GM23338 (cell line): ENCODE measurements around the gene EEF1E1.

Experiments used
- CREB1 ChIP-seq: fragments of 250-450 bp; sonication (Bioruptor Pico); IDR thresholded peaks from 2 replicates; pipeline ENCODE4 v1.5.0; 2020; ENCODE audit warnings: low read depth, mild to moderate bottlenecking, moderate library complexity
- EZH2 ChIP-seq: fragments of 200-600 bp; sonication (generic); IDR thresholded peaks from one replicate; pipeline ENCODE4 v1.8.0; 2017; ENCODE audit warnings: antibody characterized with exemption, mild to moderate bottlenecking, low read depth; ENCODE audit not compliant: unreplicated experiment
- EZH2phosphoT487 ChIP-seq: fragments of 200-600 bp; sonication (generic); IDR thresholded peaks from one replicate; pipeline ENCODE4 v1.8.1; 2018; ENCODE audit warnings: antibody characterized with exemption; ENCODE audit not compliant: unreplicated experiment
- JUNB ChIP-seq: IDR thresholded peaks from one replicate; pipeline ENCODE4 v1.6.1; 2016; ENCODE audit warnings: antibody characterized with exemption; ENCODE audit not compliant: unreplicated experiment
- NANOG ChIP-seq: IDR thresholded peaks from 2 replicates; pipeline ENCODE4 v1.6.1; 2016; ENCODE audit warnings: antibody characterized with exemption, borderline replicate concordance
- POLR2AphosphoS5 ChIP-seq: IDR thresholded peaks from 2 replicates; pipeline ENCODE4 v1.6.1; 2016; ENCODE audit warnings: antibody characterized with exemption, low read depth
- STAT1 ChIP-seq: IDR thresholded peaks from one replicate; pipeline ENCODE4 v1.6.1; 2016; ENCODE audit warnings: antibody characterized with exemption; ENCODE audit not compliant: unreplicated experiment
- ZNF114 ChIP-seq: fragments of 250-450 bp; sonication (Bioruptor Pico); IDR thresholded peaks from 2 replicates; pipeline ENCODE4 v1.5.0; 2020; ENCODE audit warnings: mild to moderate bottlenecking, moderate library complexity
- ZNF331 ChIP-seq: fragments of 250-450 bp; sonication (Bioruptor Pico); IDR thresholded peaks from 2 replicates; pipeline ENCODE4 v1.5.0; 2020; ENCODE audit warnings: low read depth, mild to moderate bottlenecking, moderate library complexity
- TF ChIP-seq, protein P1 (sequence below), 2 experiments: fragments of 200-600 bp in 1 of 2; sonication (generic) in 1 of 2; conservative IDR thresholded peaks; 2 replicates each; pipeline versions ENCODE4 v1.5.1 to v1.6.1; 2016 to 2017; ENCODE audit warnings: antibody characterized with exemption in 2 of 2, low read depth in 2 of 2, mild to moderate bottlenecking in 2 of 2, moderate library complexity in 1 of 2
- TF ChIP-seq, protein P2 (sequence below): IDR thresholded peaks from one replicate; pipeline ENCODE4 v1.6.1; 2018; ENCODE audit warnings: antibody characterized with exemption; ENCODE audit not compliant: unreplicated experiment
- TF ChIP-seq, protein P3 (sequence below): IDR thresholded peaks from 2 replicates; pipeline ENCODE4 v1.6.1; 2016; ENCODE audit warnings: antibody characterized with exemption
- TF ChIP-seq, protein P4 (sequence below): fragments of 250-450 bp; sonication (Bioruptor Pico); IDR thresholded peaks from 2 replicates; pipeline ENCODE4 v1.5.0; 2020; ENCODE audit warnings: mild to moderate bottlenecking, moderate library complexity

DNA sequence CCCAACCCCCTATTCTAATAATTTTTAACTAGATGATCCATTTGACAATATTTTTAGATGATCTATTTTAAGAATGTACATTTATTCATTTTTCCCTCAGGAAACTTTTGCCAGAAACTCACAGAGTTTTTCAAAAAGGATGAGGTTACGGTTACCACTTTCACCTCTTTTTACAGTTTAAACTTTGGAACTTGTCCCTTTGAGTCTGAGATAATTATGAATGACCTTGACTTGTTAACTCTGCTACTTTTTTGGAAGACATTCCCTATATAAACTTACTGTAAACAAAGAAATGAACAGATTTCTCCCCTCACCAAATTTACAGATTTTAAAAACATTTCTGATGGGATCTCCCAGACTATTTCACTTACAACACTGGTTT is 19.8 kb downstream of the EEF1E1 start:
- TF ChIP-seq, protein P1, sequence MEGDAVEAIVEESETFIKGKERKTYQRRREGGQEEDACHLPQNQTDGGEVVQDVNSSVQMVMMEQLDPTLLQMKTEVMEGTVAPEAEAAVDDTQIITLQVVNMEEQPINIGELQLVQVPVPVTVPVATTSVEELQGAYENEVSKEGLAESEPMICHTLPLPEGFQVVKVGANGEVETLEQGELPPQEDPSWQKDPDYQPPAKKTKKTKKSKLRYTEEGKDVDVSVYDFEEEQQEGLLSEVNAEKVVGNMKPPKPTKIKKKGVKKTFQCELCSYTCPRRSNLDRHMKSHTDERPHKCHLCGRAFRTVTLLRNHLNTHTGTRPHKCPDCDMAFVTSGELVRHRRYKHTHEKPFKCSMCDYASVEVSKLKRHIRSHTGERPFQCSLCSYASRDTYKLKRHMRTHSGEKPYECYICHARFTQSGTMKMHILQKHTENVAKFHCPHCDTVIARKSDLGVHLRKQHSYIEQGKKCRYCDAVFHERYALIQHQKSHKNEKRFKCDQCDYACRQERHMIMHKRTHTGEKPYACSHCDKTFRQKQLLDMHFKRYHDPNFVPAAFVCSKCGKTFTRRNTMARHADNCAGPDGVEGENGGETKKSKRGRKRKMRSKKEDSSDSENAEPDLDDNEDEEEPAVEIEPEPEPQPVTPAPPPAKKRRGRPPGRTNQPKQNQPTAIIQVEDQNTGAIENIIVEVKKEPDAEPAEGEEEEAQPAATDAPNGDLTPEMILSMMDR (conservative IDR thresholded peaks at IDR 0.05; ENCODE audit: low read depth in 2 of 2) = no peak
- no peak for TF ChIP-seq EZH2
- no peak for TF ChIP-seq JUNB
- no peak for TF ChIP-seq EZH2phosphoT487
- TF ChIP-seq, protein P2, sequence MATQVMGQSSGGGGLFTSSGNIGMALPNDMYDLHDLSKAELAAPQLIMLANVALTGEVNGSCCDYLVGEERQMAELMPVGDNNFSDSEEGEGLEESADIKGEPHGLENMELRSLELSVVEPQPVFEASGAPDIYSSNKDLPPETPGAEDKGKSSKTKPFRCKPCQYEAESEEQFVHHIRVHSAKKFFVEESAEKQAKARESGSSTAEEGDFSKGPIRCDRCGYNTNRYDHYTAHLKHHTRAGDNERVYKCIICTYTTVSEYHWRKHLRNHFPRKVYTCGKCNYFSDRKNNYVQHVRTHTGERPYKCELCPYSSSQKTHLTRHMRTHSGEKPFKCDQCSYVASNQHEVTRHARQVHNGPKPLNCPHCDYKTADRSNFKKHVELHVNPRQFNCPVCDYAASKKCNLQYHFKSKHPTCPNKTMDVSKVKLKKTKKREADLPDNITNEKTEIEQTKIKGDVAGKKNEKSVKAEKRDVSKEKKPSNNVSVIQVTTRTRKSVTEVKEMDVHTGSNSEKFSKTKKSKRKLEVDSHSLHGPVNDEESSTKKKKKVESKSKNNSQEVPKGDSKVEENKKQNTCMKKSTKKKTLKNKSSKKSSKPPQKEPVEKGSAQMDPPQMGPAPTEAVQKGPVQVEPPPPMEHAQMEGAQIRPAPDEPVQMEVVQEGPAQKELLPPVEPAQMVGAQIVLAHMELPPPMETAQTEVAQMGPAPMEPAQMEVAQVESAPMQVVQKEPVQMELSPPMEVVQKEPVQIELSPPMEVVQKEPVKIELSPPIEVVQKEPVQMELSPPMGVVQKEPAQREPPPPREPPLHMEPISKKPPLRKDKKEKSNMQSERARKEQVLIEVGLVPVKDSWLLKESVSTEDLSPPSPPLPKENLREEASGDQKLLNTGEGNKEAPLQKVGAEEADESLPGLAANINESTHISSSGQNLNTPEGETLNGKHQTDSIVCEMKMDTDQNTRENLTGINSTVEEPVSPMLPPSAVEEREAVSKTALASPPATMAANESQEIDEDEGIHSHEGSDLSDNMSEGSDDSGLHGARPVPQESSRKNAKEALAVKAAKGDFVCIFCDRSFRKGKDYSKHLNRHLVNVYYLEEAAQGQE = no peak
- no peak for TF ChIP-seq POLR2AphosphoS5
- TF ChIP-seq, protein P3, sequence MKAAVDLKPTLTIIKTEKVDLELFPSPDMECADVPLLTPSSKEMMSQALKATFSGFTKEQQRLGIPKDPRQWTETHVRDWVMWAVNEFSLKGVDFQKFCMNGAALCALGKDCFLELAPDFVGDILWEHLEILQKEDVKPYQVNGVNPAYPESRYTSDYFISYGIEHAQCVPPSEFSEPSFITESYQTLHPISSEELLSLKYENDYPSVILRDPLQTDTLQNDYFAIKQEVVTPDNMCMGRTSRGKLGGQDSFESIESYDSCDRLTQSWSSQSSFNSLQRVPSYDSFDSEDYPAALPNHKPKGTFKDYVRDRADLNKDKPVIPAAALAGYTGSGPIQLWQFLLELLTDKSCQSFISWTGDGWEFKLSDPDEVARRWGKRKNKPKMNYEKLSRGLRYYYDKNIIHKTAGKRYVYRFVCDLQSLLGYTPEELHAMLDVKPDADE = no peak
- TF ChIP-seq STAT1 = no peak
- TF ChIP-seq NANOG = no peak
- no peak for TF ChIP-seq CREB1 (CRISPR knock-in tag)
- TF ChIP-seq ZNF114 (CRISPR knock-in tag) = no peak
- TF ChIP-seq ZNF331 (CRISPR knock-in tag) = no peak
- TF ChIP-seq, protein P4, sequence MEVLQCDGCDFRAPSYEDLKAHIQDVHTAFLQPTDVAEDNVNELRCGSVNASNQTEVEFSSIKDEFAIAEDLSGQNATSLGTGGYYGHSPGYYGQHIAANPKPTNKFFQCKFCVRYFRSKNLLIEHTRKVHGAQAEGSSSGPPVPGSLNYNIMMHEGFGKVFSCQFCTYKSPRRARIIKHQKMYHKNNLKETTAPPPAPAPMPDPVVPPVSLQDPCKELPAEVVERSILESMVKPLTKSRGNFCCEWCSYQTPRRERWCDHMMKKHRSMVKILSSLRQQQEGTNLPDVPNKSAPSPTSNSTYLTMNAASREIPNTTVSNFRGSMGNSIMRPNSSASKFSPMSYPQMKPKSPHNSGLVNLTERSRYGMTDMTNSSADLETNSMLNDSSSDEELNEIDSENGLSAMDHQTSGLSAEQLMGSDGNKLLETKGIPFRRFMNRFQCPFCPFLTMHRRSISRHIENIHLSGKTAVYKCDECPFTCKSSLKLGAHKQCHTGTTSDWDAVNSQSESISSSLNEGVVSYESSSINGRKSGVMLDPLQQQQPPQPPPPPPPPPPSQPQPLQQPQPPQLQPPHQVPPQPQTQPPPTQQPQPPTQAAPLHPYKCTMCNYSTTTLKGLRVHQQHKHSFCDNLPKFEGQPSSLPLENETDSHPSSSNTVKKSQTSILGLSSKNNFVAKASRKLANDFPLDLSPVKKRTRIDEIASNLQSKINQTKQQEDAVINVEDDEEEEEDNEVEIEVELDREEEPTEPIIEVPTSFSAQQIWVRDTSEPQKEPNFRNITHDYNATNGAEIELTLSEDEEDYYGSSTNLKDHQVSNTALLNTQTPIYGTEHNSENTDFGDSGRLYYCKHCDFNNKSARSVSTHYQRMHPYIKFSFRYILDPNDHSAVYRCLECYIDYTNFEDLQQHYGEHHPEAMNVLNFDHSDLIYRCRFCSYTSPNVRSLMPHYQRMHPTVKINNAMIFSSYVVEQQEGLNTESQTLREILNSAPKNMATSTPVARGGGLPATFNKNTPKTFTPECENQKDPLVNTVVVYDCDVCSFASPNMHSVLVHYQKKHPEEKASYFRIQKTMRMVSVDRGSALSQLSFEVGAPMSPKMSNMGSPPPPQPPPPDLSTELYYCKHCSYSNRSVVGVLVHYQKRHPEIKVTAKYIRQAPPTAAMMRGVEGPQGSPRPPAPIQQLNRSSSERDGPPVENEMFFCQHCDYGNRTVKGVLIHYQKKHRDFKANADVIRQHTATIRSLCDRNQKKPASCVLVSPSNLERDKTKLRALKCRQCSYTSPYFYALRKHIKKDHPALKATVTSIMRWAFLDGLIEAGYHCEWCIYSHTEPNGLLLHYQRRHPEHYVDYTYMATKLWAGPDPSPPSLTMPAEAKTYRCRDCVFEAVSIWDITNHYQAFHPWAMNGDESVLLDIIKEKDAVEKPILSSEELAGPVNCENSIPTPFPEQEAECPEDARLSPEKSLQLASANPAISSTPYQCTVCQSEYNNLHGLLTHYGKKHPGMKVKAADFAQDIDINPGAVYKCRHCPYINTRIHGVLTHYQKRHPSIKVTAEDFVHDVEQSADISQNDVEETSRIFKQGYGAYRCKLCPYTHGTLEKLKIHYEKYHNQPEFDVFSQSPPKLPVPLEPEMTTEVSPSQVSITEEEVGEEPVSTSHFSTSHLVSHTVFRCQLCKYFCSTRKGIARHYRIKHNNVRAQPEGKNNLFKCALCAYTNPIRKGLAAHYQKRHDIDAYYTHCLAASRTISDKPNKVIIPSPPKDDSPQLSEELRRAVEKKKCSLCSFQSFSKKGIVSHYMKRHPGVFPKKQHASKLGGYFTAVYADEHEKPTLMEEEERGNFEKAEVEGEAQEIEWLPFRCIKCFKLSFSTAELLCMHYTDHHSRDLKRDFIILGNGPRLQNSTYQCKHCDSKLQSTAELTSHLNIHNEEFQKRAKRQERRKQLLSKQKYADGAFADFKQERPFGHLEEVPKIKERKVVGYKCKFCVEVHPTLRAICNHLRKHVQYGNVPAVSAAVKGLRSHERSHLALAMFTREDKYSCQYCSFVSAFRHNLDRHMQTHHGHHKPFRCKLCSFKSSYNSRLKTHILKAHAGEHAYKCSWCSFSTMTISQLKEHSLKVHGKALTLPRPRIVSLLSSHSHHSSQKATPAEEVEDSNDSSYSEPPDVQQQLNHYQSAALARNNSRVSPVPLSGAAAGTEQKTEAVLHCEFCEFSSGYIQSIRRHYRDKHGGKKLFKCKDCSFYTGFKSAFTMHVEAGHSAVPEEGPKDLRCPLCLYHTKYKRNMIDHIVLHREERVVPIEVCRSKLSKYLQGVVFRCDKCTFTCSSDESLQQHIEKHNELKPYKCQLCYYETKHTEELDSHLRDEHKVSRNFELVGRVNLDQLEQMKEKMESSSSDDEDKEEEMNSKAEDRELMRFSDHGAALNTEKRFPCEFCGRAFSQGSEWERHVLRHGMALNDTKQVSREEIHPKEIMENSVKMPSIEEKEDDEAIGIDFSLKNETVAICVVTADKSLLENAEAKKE (CRISPR knock-in tag) = no peak
